ENCODE results near the gene SCUBE3.

Gene SCUBE3

DNA sequence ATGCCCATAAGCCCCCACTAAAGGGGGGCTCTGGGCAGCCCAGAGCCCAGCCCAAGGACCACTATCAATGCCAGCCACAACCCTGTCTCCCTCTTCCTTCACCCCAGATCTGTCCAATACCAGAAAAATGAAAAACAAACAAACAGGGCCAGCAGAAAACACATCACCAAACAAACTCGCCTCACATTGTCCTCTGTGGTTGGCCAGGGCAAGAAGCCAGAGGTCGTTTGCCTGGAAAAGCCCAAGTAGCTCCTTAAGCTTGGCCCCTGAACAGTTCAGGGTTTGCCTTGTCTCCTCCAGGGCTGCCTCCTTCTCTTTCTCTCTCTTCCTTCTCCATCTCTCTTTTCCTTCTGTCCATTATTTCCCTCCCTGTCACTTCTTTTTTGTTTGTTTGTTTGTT lies 10.1 kb upstream of the SCUBE3 start:
- intact Hi-C loops (cut with DNase I) = loop anchor here (10.0 kb wide), 1 partner anchor 59 kb away; the partner anchor contains the start of gene TCP11
- peak in 1 of 42 donors; percentile 12 for DNase-seq

DNA sequence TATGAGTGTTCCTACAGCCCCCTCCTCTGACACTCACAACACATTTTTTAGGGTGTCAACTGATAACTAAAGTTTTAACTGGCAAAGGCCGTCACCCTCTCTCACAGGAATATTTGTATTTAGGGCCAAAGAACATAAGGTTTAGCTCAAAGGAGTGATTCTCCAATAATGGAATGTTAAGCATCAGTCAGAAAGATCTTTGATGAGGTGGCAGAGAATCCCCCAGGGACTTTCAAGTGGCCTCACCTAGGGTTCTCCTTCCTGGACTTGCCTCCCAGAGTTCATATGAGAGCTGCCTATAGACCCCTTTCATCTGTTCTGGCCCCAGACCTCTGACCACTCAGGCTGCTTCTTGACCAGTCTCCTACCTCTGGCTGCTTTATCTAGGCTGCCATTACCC lies 7.4 kb upstream of the SCUBE3 start:
- intact Hi-C loops (cut with DNase I) = loop anchor here (10.0 kb wide), 1 partner anchor 62 kb away; the partner anchor contains the start of gene TCP11

DNA sequence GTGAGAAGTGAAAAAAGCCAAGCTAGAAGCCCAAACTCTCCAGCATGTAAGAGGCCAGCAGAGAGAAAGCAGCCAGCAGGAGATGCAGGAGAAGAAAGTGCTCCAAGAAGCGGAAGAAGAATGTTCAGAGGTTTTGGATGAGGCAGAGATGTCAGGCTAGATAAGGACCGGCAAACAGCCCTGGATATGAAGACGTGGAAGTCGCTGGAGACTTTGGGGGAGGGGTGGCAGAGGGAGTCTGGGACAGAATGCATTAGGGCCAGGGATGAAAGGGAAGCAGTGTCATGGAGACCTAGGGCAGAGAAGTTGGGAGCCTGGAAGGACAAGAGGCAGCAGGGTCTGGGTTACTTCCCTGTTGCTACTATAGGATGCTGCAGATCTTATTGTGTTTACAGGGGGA lies 5.3 kb upstream of the SCUBE3 start:
- no peak for DNase-seq

More for the DNA sequence above, 7.4 kb upstream of the SCUBE3 start:
- DNase-seq = no peak

DNA sequence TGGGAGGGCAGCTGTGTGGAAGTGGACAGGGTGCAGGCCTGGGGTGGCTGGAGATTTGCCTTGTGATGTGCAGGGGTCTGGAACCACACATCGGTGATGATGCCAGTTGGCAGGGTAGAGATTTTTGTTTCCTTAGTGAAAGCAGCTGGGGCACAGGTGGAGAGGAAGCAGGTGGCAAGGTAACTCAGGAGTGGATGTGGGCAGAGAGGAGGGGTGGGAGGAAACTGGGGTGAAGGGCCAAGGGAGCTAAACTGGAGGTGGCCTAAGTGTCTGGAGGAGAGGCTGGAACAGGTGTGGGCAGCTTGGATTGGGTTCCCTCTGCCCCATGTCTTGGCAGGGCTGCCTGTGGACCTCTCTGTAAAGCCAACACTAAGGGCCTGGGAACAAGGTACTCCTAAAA lies 4.7 kb upstream of the SCUBE3 start:
- no peak for DNase-seq
- intact Hi-C loops (cut with DNase I) = loop anchor here (10.0 kb wide), 1 partner anchor 64 kb away; the partner anchor contains the start of gene TCP11

More for the DNA sequence above, 5.3 kb upstream of the SCUBE3 start:
- intact Hi-C loops (cut with DNase I) = loop anchor here (10.0 kb wide), 1 partner anchor 64 kb away; the partner anchor contains the start of gene TCP11

DNA sequence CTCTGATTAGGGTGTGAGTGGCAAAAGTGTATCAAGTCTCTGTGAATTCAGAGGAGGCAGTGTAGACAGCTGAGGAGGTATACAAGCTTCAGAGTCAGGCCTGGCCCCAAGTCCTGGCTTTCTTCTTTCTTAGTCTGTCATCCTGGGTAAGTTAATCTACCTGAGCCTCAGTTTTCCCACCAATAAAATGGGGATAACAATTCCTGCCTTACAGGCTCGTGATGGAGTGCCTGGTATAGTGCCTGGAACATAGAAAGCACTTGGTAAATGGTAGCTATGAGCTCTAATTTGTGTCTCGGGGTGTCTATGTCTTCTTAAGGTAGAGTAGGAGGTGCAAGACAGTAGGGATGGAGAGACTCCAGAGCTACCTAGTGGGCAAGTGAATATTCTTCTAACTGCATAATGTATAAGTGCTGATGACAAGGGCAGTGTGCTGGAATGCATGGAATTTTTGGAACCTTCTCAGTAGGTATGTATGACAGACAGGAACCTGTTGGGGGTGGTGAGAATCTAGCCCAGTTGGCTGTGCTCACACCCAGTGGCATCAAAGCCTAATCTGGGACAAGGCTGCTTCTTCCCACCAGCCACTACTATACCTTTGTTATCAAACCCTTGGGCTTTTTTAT lies 4.0 kb upstream of the SCUBE3 start:
- DNase-seq = no peak
- intact Hi-C loops (cut with DNase I) = loop anchor here (10.0 kb wide), 1 partner anchor 65 kb away; the partner anchor contains the start of gene TCP11

DNA sequence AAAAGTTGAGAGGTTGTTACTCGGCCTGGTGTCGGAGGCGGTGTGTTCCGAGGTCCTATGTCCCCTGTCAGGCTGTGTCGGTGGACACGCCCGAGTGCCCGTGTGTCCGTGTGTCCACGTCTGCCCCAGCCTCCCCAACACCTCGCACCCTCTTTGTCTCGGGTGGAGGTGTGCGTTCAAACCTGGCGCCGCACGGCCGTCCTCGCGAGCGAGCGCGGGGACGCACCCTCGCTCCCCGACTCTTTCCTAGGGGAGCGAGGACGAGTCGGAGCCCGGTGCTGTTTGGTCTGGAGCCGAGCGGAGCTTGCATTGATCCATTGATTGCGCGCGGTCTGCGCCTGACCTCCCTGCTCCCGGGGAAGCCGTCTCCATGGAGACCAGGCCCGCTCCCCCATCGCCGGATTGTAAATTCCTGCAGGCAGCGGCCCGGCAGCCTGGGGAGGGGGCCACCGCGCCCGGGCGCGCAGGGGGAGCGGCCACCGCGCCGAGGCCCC lies 411 bp upstream of the SCUBE3 start:
- intact Hi-C loops (cut with DNase I) = no loop called here
- peak in 14 of 42 donors; percentile 7 to 46 (median 20) for DNase-seq

DNA sequence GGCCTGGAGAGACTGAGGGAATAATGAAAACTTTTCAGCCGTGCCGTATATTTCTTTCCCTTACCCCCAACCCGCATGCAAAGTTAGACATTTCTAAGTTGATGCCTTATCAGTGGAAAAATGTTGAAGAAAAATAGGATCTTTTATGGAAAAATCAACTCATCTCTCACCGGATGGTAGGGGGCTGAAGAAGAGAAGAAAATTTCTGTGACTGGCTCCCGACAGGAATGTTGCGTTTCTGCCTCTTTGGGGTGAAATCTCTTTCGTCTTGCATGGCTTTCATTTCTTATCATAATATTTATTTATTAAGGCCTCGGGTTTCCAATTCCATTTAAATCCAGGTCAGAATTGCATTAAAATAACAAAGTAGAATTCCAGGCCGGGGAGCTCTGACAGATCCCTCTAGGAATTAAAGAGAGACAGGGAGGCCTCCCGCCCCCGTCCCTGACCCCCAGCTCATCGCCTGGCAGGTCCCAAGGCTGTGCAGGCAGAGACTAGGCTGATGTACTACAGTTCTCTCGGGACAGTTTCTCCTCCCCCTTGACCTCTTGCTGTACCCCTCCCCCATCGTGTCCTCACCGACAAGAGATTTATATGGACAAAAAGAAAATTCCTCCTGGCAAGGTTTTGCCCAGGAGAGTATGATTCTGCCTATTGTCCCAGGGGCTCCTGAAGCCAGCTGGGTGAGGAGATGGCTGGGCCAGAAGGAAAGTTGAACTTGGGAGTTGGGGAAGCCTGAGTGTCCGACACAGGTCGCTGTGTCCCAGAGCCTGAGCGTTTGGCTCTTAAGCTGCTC lies 1.3 kb downstream of the SCUBE3 start:
- intact Hi-C loops (cut with DNase I) = no loop called here
- no peak for DNase-seq

DNA sequence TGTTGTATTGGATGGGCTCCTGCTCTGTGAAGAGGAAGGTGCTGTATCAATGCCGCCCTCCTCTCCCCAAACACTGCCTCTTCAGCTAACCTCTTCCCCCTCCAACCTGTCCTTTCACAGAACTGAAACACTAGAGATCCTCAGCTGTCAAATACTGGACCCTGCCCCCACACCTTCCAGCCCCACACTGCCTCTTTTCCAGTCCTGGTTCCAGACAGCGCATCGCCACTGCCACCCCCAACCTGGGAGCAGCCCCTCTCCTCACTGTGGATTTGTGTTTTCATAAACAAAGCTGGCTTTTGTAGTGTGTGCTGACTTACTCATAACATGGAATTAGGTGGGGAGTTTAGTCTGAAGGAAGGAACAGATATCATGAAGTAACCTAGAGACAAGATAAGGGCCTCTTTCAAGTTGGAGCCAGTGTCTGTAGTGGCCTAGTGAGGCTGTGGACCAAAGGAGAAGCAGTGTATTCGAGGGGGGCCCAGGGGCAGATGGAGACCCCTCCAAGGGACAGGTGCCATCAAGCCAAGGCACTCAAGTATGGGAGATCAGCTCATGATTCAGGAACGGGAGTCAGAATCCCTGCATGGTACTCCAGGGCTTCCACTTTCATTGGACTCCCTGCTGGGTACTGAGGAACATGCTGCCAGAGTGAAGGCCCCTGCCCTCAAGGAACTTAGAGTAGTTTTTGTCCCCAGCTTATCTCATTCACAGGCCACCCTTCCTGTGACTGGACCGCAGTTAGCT lies 2.1 kb downstream of the SCUBE3 start:
- no peak for DNase-seq
- intact Hi-C loops (cut with DNase I) = no loop called here

DNA sequence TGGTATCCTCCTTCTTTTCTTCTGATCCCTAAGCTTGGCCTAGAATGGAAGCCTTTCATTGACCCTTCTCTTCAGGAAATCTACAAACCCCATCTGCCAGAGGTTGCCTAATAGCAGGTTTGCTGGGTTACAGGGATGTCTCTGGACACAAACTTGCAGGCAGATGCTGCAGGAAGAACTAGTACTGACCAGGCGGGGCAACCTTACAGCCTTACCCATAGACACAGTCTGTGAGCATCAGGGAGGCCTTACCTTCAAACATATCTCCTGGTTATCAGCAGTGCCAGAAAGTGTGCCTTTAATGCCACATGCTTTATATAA lies 2.6 kb downstream of the SCUBE3 start:
- DNase-seq = no peak
- intact Hi-C loops (cut with DNase I) = no loop called here

DNA sequence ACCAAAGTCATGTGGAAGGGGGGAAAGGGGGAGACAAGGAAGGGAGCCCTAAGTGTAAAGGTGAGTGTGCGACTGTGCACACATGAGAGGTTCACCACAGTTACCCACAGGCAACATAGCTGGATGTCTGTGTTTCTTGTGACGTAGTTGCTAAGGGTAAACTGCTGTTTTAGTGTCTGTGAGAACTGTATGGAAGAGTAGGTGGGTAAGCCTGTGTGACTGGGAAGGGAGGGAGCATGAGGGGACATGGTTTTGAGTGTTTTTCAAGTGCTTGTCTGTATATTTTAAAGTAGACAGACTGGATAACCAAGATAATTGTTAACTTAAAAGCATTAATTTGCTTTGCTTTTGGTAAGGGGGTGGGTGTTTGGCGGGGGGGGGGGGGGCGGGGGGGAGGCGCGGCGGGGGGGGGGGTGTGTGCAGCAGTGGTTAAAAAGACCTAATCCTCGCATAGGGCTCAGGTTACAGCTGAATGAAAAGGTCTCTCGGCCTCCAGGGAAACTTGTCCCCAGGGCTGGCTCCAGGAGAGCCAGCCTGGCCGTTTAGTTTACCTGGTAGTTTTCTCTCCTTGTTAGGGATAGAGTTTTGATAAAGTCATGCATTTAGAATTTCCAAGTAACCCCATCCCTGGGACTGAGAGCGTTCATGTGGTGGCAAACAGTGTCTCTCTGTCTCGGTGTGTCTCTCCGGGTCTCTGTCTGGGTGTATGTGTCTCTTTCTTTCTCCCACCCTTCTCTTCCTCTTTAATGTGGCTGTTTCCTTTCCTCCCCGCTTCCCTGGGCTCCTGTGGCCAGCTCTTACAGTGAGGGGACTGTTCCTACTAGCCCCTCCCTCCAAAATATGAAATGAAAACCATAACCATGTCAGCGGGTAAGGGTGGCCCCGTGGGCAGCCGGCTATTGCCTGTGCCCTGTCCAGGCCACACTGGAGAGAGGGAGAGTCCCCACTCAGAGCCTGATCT lies 3.4 kb downstream of the SCUBE3 start:
- intact Hi-C loops (cut with DNase I) = no loop called here
- DNase-seq = no peak

DNA sequence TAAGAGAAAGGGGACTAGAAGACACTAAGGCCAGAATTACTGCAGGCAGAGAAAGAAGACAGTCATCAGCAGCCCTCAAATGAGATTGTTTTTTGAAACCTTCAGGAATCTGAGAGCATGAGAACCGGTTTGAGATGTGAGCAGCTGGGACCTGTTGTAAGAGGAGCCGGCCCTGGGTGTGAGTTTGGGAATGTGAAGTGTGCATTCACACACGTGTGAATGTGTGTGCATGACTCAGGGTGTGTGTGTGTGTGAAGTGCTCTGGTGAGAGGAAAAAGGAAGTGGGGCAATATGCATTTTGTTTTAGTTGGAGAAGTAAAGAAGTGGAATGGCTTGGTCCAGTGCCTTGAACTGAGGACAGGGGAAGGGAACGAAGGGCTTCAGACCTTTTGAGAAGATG lies 4.3 kb downstream of the SCUBE3 start:
- intact Hi-C loops (cut with DNase I) = no loop called here
- no peak for DNase-seq

DNA sequence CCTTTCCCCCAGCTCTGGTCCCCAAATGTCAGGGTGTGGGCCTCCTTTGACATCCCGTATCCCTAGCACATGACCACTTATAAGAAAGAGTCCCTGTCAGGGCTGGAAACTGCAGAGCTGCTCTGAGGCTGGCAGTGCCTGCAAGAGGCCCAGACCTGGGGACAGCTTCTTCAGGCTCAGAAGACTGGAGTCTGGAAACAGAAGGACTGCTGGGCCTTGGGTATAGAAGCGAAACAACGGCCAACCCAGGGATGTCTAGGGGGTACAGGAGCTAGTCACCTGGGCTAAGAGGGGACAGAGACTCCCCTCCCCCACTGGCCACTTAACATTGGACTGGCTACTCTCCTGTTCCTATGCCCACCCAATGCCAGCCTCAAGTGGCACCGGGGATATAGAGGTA lies 4.7 kb downstream of the SCUBE3 start:
- no peak for DNase-seq
- intact Hi-C loops (cut with DNase I) = no loop called here

DNA sequence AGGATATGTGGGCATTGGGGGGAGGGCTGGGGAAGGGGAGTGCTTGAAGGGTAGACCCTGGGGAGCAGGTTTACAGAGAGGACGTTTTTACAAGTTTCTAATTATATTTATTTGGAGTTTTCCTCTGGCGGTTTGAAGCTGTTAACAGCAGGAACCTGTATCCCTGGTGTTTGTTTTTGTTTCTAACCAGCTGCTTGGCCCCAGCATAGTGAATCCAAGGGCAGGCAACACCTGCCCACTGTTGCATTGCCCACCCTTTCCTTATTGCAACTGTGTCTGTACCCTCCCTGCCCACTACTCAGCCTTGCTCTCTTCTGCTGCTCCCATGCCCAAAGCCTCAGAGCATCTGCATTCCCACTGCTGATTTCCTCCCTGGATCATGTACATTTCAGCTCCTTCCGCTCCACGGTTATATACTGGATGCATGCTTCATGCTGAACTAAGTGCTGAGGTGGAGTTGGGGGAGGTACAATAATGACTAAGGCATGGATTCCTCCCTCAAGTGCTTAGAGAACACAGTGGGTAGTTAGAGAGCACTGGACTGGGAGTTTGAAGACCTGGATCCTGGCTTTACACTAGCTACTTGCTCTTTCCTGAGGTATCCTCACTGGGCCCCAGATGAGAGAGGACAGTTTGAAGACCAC lies 6.0 kb downstream of the SCUBE3 start:
- intact Hi-C loops (cut with DNase I) = no loop called here
- no peak for DNase-seq

DNA sequence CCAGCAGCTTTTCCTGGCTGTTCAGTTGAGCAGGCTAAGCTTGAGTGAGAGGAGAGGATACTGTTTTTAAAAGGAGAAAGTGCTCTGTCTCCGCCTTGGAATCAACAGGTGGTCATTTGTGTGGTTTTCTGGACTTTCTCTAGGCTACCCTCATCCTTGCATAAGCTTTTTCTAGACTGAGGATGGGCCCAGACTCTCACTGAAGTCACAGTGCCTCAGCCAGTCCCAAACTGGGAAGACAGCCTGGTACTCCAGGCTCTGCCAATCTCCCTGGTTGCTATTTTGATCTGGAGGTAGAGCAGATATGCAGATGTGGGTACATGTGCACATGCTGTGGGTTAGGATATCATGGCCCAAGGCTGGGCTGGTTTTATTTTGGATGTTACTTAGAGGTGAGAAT lies 7.0 kb downstream of the SCUBE3 start:
- intact Hi-C loops (cut with DNase I) = no loop called here

DNA sequence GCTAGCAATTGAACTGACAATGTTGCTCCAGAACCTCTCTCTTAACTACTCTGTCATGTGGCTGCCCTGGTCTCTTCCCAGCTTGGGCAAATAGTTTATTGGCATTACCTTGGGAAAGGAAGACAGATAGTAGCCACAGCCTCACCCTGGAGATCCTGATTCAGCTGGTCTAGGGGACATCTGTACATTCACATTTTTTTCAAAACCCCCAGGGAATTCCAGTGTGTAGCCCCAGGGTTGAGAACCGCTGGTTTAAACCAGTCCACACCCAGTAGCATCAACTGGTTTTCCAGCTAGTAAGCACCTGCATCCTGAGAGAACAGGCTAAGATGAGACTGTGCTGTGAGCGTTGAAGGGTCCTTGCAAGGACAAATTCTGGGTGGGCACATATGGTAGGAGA lies 9.6 kb downstream of the SCUBE3 start:
- DNase-seq = no peak
- intact Hi-C loops (cut with DNase I) = no loop called here

More for the DNA sequence above, 7.0 kb downstream of the SCUBE3 start:
- DNase-seq = no peak

DNA sequence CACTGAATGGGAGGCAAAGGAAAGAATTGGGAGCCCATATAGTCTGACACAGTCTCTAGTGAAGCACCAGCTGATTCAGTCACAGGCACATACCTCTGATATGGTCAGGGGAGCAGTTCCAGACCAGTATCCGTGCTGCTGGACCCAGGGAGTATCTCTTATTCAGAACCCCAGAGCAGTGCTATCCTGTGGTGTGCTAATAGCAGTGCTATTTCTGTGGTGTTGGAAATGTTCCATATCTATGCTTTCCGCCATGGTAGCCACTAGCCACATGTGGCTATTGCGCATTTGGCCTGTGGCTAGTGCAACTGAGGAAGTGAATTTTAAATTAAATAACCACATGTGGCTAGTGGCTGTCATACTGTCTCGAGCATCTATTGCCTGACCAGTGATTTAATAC lies 11.0 kb downstream of the SCUBE3 start:
- no peak for DNase-seq

DNA sequence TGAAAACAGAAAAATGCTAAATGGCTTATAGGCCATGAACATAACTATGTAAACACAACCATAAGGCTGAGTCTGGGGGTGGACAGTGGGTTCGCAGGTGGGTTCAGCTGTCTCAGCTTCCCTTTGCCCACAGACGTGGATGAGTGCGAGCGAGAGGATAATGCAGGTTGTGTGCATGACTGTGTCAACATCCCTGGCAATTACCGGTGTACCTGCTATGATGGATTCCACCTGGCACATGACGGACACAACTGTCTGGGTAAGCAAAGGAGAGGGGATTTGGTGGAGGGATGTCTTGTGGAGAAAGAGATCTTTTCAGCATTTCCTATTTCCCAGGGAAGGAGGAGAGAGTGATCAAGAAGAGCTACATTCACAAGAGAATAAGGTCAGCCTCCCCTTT lies 14.7 kb downstream of the SCUBE3 start:
- DNase-seq = no peak
- intact Hi-C loops (cut with DNase I) = no loop called here

More for the DNA sequence above, 11.0 kb downstream of the SCUBE3 start:
- intact Hi-C loops (cut with DNase I) = no loop called here

DNA sequence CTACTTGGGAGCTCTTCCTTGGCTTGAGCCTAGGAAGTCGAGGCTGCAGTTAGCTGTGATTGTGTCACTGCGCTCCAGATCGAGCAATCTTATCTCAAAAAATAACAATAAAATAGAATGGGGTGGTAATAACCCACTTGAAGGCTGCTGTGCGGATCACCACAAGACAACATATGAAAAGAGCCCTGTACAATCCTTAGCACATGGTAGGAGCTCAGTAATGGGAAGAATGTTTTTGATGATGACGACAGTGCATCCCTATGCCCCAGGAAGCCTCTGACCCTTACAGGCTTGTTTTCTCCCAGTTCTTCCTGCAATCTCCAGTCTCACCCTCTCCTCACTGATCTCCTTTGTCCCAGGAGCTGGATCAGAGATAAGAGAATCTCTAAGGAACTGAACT lies 15.5 kb downstream of the SCUBE3 start:
- intact Hi-C loops (cut with DNase I) = no loop called here
- DNase-seq = no peak
